ENCODE data around the gene NRG4. TPM values are rescaled to one million over a fixed set of nuclear protein-coding genes. Genes with fewer than 3 reads are reported as not detected.

The NRG4 gene
- total RNA-seq, 1 donor from 2014 or later: 0.93 TPM

GRCh38 chr15:75948761-75949296 lies 63.4 kb downstream of the NRG4 start:
- H3K4me3 Mint-ChIP-seq: no peak overlapping the region
- H3K4me1 Mint-ChIP-seq: no peaks in the 10 kb centered on the region
- no peaks in the 10 kb centered on the region for H3K36me3 Mint-ChIP-seq (ENCODE audit: low read depth)
- peaks cover 14% of the 10 kb centered on the region for H3K27me3 Mint-ChIP-seq
- no peak for ATAC-seq (ENCODE audit: low read depth)
- DNase-seq: no peak
- POLR2A ChIA-PET: no interaction called here
- H3K9me3 Mint-ChIP-seq: no peaks in the 10 kb centered on the region
- no peak for TF ChIP-seq CTCF (IDR thresholded peaks at IDR 0.05)
- CTCF ChIA-PET: no interaction called here
- H3K27ac Mint-ChIP-seq: no peak overlapping the region
- intact Hi-C loops (cut with micrococcal nuclease): no loop called here

GRCh38 chr15:75947092-75947491 lies 65.1 kb downstream of the NRG4 start:
- POLR2A ChIA-PET: no interaction called here
- intact Hi-C loops (cut with micrococcal nuclease): no loop called here
- Mint-ChIP-seq H3K27me3 (peaks cover 9% of the 10 kb centered on the region), H3K36me3 (ENCODE audit: low read depth) (no peaks in the 10 kb centered on the region), H3K27ac (no peak overlapping the region), H3K4me1 (no peaks in the 10 kb centered on the region), H3K4me3 (no peak overlapping the region), H3K9me3 (no peaks in the 10 kb centered on the region)
- no peak for TF ChIP-seq CTCF (IDR thresholded peaks at IDR 0.05)
- no peak for DNase-seq
- no peak for ATAC-seq (ENCODE audit: low read depth)
- CTCF ChIA-PET: no interaction called here

- peaks cover 7% of the 10 kb centered on the region for H3K27me3 Mint-ChIP-seq
- intact Hi-C loops (cut with micrococcal nuclease): no loop called here
- CTCF ChIA-PET: no interaction called here
- DNase-seq: no peak
- H3K27ac Mint-ChIP-seq: no peak overlapping the region
- H3K4me1 Mint-ChIP-seq: no peaks in the 10 kb centered on the region
- H3K9me3 Mint-ChIP-seq: no peaks in the 10 kb centered on the region
- H3K4me3 Mint-ChIP-seq: no peak overlapping the region
- no peak for ATAC-seq (ENCODE audit: low read depth)
- no peak for TF ChIP-seq CTCF (IDR thresholded peaks at IDR 0.05)
- no peaks in the 10 kb centered on the region for H3K36me3 Mint-ChIP-seq (ENCODE audit: low read depth)
- POLR2A ChIA-PET: no interaction called here
These were observed 66.3 kb downstream of the NRG4 start for GRCh38 chr15:75945953-75946352.

GRCh38 chr15:75943713-75944215 lies 68.5 kb downstream of the NRG4 start:
- ATAC-seq (ENCODE audit: low read depth) (no peak), DNase-seq (no peak)
- TF ChIP-seq CTCF (IDR thresholded peaks at IDR 0.05): no peak
- POLR2A ChIA-PET: no interaction called here
- H3K4me1 Mint-ChIP-seq: no peaks in the 10 kb centered on the region
- peaks cover 7% of the 10 kb centered on the region for H3K27me3 Mint-ChIP-seq
- CTCF ChIA-PET: no interaction called here
- intact Hi-C loops (cut with micrococcal nuclease): no loop called here
- peaks cover 3% of the 10 kb centered on the region for H3K36me3 Mint-ChIP-seq (ENCODE audit: low read depth)
- H3K9me3 Mint-ChIP-seq: no peaks in the 10 kb centered on the region
- no peak overlapping the region for H3K27ac Mint-ChIP-seq
- H3K4me3 Mint-ChIP-seq: no peak overlapping the region

- POLR2A ChIA-PET: no interaction called here
- Mint-ChIP-seq H3K9me3 (no peaks in the 10 kb centered on the region), H3K4me1 (no peaks in the 10 kb centered on the region), H3K27me3 (peaks cover 7% of the 10 kb centered on the region), H3K4me3 (no peak overlapping the region), H3K36me3 (ENCODE audit: low read depth) (peaks cover 6% of the 10 kb centered on the region), H3K27ac (no peak overlapping the region)
- CTCF ChIA-PET: no interaction called here
- intact Hi-C loops (cut with micrococcal nuclease): no loop called here
- no peak for ATAC-seq (ENCODE audit: low read depth)
- TF ChIP-seq CTCF (IDR thresholded peaks at IDR 0.05): no peak
- DNase-seq: no peak
These were observed 69.0 kb downstream of the NRG4 start for GRCh38 chr15:75943246-75943645.

Measured in activated B cell treated with CpG ODN at 0.5 μM for 24 hours (primary cell).